Ramos (cell line): Measurements from ENCODE around the gene PROK1.

ENCODE experiments used
- in situ Hi-C: fragments of 300-500 bp; cut with MboI; formaldehyde crosslinking; loops from one replicate; pipeline ENCODE4 v1.14.3; 2022; ENCODE audit warnings: low sequenced_read_pairs; ENCODE audit not compliant: unreplicated experiment

The PROK1 gene

DNA sequence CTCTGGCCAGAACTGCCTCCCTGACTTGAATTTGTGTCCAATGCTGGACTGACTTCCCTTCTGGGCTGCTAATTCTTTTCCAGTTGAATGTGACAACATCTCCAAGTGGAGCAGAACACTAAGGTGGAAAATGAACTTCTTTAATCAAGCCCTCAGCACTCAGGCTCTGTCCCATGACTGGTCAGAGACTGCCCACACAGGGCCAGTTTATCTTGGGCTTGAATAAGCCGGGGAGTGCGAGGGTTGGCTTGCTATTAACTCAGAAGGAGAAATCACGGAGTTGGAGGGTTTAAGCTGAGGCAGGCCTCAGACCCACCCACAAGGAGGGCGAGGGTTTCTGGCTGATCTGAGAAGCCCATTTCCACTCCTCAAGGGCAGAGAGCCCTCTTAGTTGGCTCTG is 55.6 kb downstream of the PROK1 start:
- in situ Hi-C loops, result no loop called here
